HG02571 (cell line): ENCODE measurements around the gene CENPA.
"Not testable (repeated sequence)": the region's sequence is repeated elsewhere in the genome, so short reads cannot be mapped to it uniquely, and the experiment has no call there.

Source experiments
- ATAC-seq: cut with Tn5 transposase; IDR thresholded peaks from one replicate; pipeline ENCODE4 v1.9.1; 2021; ENCODE audit warnings: mild to moderate bottlenecking, moderate library complexity; ENCODE audit not compliant: unreplicated experiment

Gene CENPA

GRCh38 chr2:26785431-26786206 lies at the start of gene CENPA:
Gene CENPA, plus strand, starts transcription at chr2:26786056. Its CDS starts 141 bp downstream, at chr2:26786197.
- peak; percentile 99 for ATAC-seq

GRCh38 chr2:26737221-26737620 lies 48.6 kb upstream of the CENPA start:
- no peak for ATAC-seq

DNA sequence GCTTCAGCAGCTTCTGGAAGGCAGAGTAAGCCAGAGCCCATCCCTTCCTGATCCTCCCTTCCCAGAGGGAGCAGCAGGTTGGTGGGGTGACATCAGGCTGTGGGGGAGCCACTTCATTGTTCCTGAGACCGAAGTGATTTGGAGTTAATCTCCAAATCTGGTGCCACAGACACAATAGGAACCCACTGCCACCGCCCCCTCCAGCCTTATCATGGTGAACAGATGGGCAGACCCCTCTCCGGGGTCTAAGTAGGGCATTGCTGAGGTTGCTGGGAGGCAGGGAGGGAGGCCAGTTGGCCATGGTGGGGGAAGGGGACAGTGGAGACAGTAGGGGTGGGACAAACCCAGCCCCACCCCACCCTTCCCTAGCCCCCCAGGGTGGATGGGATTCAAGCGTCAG lies 47.4 kb upstream of the CENPA start:
- no peak for ATAC-seq

- no peak for ATAC-seq
Observed at GRCh38 chr2:26739514-26739913, 46.3 kb upstream of the CENPA start.

DNA sequence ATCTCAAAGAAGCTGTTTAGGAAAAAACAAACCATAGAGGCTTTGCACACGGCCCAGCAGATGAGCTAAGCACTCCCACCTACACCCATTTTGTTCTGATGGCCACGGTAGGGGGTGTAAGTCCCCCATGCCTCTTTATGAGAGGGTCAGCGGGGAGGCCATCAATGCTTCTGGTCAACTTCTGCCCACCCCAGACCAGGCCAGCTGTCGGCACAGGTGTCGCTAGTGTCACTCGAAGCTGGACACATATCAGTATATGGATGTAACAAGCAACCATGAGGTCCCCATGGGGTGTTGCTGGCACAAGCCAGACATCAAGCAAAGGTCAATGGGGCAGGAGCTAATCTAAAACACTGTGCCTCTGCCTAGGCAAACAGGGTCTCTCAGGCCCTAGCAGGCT lies 45.5 kb upstream of the CENPA start:
- no peak for ATAC-seq

GRCh38 chr2:26740890-26741302 lies 45.0 kb upstream of the CENPA start:
- no peak for ATAC-seq

GRCh38 chr2:26742048-26742770 lies 43.6 kb upstream of the CENPA start:
- ATAC-seq = no peak

DNA sequence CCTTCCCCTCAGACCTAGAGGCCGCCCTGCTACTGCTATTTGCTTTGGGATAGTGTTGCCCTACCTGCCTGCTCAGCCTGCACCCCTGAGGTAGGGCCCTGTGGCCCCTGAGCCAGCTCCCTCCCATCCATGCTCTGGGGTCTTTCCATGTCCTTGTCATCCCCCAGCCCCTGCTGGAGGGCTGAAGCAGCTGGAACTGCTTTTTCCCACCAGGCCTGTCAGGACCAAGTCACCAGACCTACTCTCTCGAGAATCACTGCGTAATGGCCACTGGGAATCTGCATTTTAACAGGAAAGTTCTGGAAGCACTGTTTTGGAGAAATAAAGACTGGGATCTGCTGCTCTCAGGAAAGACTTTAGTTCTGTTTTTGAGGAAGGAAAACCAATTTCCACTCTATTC lies 42.0 kb upstream of the CENPA start:
- no peak for ATAC-seq

GRCh38 chr2:26744953-26745352 lies 40.9 kb upstream of the CENPA start:
- no peak for ATAC-seq

DNA sequence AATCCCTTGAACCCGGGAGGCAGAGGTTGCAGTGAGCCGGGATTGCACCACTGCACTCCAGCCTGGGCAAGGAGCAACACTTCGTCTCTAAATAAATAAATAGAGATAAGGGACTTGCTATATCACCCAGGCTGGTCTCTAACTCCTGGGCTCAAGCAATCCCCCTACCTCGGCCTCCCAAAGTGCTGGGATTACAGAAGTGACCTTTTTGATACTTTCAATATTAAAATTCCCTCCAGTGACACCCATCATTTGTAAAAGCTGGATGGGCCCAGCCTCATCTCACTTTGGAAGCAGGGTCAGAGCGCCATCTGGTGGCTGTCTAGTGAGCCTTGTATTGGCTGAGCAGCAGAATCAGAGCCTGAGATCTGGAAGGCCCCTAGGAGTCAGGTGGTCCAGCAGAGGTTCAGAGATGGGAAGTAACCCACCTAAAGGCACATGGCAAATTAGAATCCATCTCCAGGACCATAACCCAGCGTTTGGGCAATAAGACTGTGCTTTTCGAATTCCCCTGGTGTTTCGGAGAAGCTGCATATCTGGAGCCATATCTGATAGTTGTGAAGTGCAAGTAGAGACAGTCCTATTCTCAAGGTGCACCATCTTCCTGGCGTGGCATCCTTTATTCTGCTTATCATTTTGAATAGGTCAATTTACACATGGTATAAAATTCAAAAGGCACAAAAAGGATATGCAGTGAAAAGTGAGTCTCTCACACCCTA lies 40.1 kb upstream of the CENPA start:
- no peak for ATAC-seq

GRCh38 chr2:26746934-26747333 lies 38.9 kb upstream of the CENPA start:
- no peak for ATAC-seq

DNA sequence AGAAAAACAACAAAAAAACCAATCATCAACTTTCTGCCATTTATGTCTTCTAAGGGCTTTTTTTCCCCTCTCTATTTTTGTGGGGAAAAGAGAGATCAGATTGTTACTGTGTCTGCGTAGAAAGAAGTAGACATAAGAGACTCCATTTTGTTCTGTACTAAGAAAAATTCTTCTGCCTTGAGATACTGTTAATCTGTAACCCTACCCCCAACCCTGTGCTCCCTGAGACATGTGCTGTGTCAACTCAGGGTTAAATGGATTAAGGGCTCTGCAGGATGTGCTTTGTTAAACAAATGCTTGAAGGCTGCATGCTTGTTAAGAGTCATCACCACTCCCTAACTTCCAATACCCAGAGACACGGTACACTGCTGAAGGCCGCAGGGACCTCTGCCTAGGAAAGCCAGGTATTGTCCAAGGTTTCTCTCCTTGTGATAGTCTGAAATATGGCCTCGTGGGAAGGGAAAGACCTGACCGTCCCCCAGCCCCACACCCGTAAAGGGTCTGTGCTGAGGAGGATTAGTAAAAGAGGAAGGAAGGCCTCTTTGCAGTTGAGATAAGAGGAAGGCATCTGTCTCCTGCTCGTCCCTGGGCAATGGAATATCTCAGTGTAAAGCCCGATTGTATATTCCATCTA lies 36.0 kb upstream of the CENPA start:
- ATAC-seq = not testable (repeated sequence)

DNA sequence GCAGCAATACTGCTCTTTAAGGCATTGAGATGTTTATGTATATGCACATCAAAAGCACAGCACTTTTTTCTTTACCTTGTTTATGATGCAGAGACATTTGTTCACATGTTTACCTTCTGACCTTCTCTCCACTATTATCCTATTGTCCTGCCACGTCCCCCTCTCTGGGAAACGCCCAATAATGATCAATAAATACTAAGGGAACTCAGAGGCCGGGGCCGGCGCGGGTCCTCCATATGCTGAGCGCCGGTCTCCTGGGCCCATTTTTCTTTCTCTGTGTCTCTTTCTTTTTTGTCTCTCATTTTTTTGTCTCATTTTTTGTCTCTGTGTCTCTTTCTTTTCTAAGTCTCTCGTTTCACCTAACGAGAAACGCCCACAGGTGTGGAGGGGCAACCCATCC lies 35.4 kb upstream of the CENPA start:
- not testable (repeated sequence) for ATAC-seq

GRCh38 chr2:26752656-26753055 lies 33.2 kb upstream of the CENPA start:
- ATAC-seq = no peak

- no peak for ATAC-seq
Observed at GRCh38 chr2:26754539-26754938, 31.3 kb upstream of the CENPA start.

DNA sequence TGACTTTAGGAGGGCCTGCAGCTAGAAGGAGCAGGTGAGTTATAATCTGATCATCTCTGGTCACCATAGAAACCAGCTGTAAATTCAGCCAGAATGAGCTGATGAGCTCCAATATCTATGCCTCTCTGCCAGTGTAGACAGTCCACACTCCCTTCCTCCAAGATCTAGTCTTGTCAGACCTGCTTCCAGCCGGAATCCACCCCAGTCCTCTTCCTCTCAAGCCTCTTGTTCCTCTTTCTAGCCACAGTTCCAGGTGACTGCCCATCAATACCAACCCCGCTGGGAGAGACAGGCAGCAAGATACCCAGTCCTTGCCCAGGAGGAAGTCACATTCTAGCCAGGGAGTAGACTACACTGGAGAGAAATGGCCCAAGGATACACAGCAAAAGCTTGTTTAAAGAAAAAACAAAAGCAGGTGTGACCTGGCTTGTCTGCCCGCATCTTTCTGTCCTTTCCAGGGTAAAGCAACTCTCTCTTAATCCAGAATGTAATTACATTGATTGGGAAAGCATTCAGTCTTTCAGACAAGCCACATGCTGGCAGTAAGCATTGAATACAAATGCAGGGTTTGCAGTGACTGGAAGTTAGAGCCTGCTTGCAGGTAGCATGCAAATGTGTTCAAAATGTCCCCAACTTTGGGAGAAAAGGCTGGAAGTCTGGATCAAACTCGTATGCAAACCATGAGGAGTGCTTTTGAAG lies 30.7 kb upstream of the CENPA start:
- ATAC-seq = no peak

DNA sequence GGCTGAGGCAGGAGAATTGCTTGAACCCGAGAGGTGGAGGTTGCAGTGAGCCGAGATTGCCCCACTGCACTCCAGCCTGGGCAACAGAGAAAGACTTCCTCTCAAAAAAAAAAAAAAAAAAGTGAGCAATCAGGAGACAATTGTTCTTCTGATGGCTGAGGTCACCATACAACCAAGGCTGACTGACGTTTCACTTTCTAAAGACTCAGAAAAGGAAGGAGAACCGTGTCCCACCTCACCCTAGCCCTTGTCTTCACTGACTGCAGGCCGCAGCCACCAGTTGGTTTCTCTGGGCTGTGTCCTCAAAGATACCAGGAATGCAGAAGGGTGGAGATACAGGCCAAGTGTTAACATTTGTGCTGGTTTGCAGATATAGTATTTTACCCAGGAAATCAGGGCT lies 29.5 kb upstream of the CENPA start:
- no peak for ATAC-seq

GRCh38 chr2:26757873-26758789 lies 27.7 kb upstream of the CENPA start:
- ATAC-seq = no peak

DNA sequence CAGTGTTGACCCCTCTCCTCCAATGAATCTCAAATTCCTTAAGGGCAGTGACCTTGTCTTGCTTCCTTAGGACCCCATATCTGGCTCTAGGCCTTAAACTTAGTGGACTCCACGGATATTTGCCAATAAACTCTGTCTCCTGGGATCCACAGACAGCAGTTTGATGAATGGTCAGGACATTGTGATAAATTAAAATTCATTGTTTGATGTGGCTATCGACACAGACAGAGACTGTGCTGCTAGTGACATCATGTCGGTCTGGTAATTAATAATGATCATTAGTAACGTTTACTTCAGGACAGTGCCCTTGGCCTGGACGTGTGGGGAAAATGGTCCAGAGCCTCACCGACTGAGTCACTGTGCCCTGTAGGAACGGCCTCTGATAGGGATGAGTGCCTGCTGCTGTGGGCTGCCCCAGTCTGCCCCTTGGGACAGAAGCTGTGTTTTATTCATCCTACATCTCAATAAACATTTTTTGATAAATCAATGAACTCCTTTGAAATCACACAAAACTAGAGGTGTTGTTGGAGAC lies 27.0 kb upstream of the CENPA start:
- no peak for ATAC-seq
